Trophoblast cell (in vitro differentiated cells and primary cell): ENCODE measurements around the gene CLEC4F.

Source experiments
- DNase-seq, 2 donors: peaks; one replicate each; pipeline ENCODE4 v3.0.0-alpha.2; 2016
- H2AFZ ChIP-seq: 2 replicates; pipeline ENCODE4 v1.6.1; 2013; ENCODE audit warnings: low read length, moderate library complexity, mild to moderate bottlenecking; ENCODE audit not compliant: insufficient read depth, poor library complexity
- H2AK5ac ChIP-seq: 2 replicates; pipeline ENCODE4 v1.6.1; 2013; ENCODE audit warnings: mild to moderate bottlenecking, low read length
- H2BK120ac ChIP-seq: 2 replicates; pipeline ENCODE4 v1.6.1; 2013; ENCODE audit warnings: low read length, mild to moderate bottlenecking, moderate library complexity; ENCODE audit not compliant: insufficient read depth, poor library complexity
- H2BK12ac ChIP-seq: 2 replicates; pipeline ENCODE4 v1.6.1; 2013; ENCODE audit warnings: mild to moderate bottlenecking, low read length, moderate library complexity
- H2BK5ac ChIP-seq: 2 replicates; pipeline ENCODE4 v1.6.1; 2013; ENCODE audit warnings: low read length, low read depth, moderate library complexity, mild to moderate bottlenecking; ENCODE audit not compliant: poor library complexity
- H3K14ac ChIP-seq: 2 replicates; pipeline ENCODE4 v1.6.1; 2013; ENCODE audit warnings: mild to moderate bottlenecking, low read length
- H3K18ac ChIP-seq: 2 replicates; pipeline ENCODE4 v1.6.1; 2013; ENCODE audit warnings: mild to moderate bottlenecking, low read length
- H3K23ac ChIP-seq: 2 replicates; pipeline ENCODE4 v1.6.1; 2013; ENCODE audit warnings: low read length
- H3K27ac ChIP-seq: 2 replicates; pipeline ENCODE4 v1.5.1; 2013; ENCODE audit warnings: low read depth, mild to moderate bottlenecking, inconsistent platforms, low read length, moderate library complexity
- H3K27me3 ChIP-seq: 2 replicates; pipeline ENCODE4 v1.6.1; 2013; ENCODE audit warnings: inconsistent platforms, mild to moderate bottlenecking, low read length, moderate library complexity; ENCODE audit not compliant: insufficient read depth
- H3K36me3 ChIP-seq, 2 experiments: 1 replicate in 1 of 2; 2 replicates in 1 of 2; pipeline ENCODE4 v1.6.1; 2013; ENCODE audit warnings: low read length in 2 of 2, mild to moderate bottlenecking in 2 of 2, moderate library complexity in 1 of 2; ENCODE audit not compliant: insufficient read depth in 2 of 2, control insufficient read depth in 1 of 2
- H3K4ac ChIP-seq: 2 replicates; pipeline ENCODE4 v1.6.1; 2013; ENCODE audit warnings: low read depth, mild to moderate bottlenecking, low read length, moderate library complexity
- H3K4me1 ChIP-seq, 2 experiments: 1 replicate in 1 of 2; 2 replicates in 1 of 2; pipeline ENCODE4 v1.6.1; 2013; ENCODE audit warnings: low read length in 2 of 2, mild to moderate bottlenecking in 2 of 2, moderate library complexity in 1 of 2; ENCODE audit not compliant: insufficient read depth in 2 of 2, control insufficient read depth in 1 of 2
- H3K4me2 ChIP-seq: 2 replicates; pipeline ENCODE4 v1.6.1; 2013; ENCODE audit warnings: inconsistent platforms, mild to moderate bottlenecking, low read length, moderate library complexity
- H3K4me3 ChIP-seq: 2 replicates; pipeline ENCODE4 v1.5.1; 2013; ENCODE audit warnings: mild to moderate bottlenecking, low read depth, low read length, inconsistent platforms
- H3K79me1 ChIP-seq: one replicate; pipeline ENCODE4 v1.6.1; 2013; ENCODE audit warnings: low read length
- H3K79me2 ChIP-seq: 2 replicates; pipeline ENCODE4 v1.6.1; 2013; ENCODE audit warnings: low read length, mild to moderate bottlenecking; ENCODE audit not compliant: control insufficient read depth, insufficient read depth, poor library complexity
- H3K9ac ChIP-seq: 2 replicates; pipeline ENCODE4 v1.6.1; 2013; ENCODE audit warnings: mild to moderate bottlenecking, low read length
- H3K9me3 ChIP-seq: 2 replicates; pipeline ENCODE4 v1.6.1; 2013; ENCODE audit warnings: low read depth, mild to moderate bottlenecking, control low read depth, inconsistent platforms, low read length; ENCODE audit not compliant: insufficient read depth
- H4K12ac ChIP-seq: 2 replicates; pipeline ENCODE4 v1.6.1; 2013; ENCODE audit warnings: low read depth, mild to moderate bottlenecking, low read length, moderate library complexity
- H4K8ac ChIP-seq: 2 replicates; pipeline ENCODE4 v1.6.1; 2013; ENCODE audit warnings: low read depth, mild to moderate bottlenecking, low read length, moderate library complexity
- H4K91ac ChIP-seq: one replicate; pipeline ENCODE4 v1.6.1; 2013; ENCODE audit warnings: low read depth, mild to moderate bottlenecking, low read length, moderate library complexity
- WGBS: extraction: QIAGEN DNeasy Blood & Tissue Kit; methylation state at CpG from one replicate; pipeline ENCODE4 v1.1.7; 2013; ENCODE audit warnings: missing lambda C conversion rate; ENCODE audit not compliant: insufficient read length, insufficient coverage; ENCODE audit errors: extremely low coverage; 5-methylcytosine and 5-hydroxymethylcytosine counted together

The CLEC4F gene

GRCh38 chr2:70785137-70785911 lies 35.1 kb downstream of the CLEC4F start:
- Histone ChIP-seq H3K27me3 (peaks cover 7% of the 10 kb centered on the region), H4K12ac (no peak overlapping the region), H2BK5ac (no peak overlapping the region), H3K4me2 (no peak overlapping the region), H3K79me2 (no peaks in the 10 kb centered on the region), H2BK120ac (no peak overlapping the region), H3K18ac (no peak overlapping the region), H3K4me3 (no peak overlapping the region), H3K14ac (no peak overlapping the region), H3K79me1 (no peaks in the 10 kb centered on the region), H3K36me3 (no peaks in the 10 kb centered on the region), H3K9ac (no peak overlapping the region), H3K4me1 (peaks cover 3 to 5% of the 10 kb centered on the region in 2 experiments), H2BK12ac (no peak overlapping the region), H3K27ac (no peak overlapping the region), H4K91ac (no peak overlapping the region), H4K8ac (no peak overlapping the region), H3K9me3 (no peaks in the 10 kb centered on the region), H3K23ac (no peak overlapping the region), H2AFZ (no peak overlapping the region), H3K4ac (no peak overlapping the region), H2AK5ac (no peak overlapping the region)
- no CpG with 5 or more reads among the region's 7 CpGs for WGBS
- DNase-seq, result peak; percentile 15 to 51

DNA sequence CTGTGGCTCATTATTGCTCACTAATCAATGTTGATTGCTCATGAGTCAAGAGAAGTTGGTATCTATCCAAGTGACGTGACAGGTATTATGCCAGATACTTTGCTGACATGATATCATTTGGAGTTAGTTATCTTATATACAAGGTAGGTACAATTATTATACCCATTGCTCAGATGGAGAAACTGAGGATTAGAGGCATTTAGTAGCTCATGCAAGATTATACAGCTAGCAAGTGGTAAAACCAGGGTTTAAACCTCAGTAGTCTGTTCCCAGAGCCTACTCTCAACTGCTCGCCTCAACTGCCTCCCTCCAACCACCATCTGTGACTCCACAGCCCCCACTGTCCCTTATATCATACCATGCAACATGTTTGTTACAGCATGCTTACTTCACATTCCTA lies 36.1 kb downstream of the CLEC4F start:
- Histone ChIP-seq H4K8ac (no peak overlapping the region), H3K14ac (no peak overlapping the region), H3K9me3 (no peaks in the 10 kb centered on the region), H2BK5ac (no peak overlapping the region), H3K4me1 (no peaks in the 10 kb centered on the region), H2BK120ac (no peak overlapping the region), H3K36me3 (no peaks in the 10 kb centered on the region), H4K12ac (no peak overlapping the region), H2AK5ac (no peak overlapping the region), H2BK12ac (no peak overlapping the region), H3K27me3 (no peaks in the 10 kb centered on the region), H3K4ac (no peak overlapping the region), H3K4me2 (no peak overlapping the region), H4K91ac (no peak overlapping the region), H3K9ac (no peak overlapping the region), H3K79me2 (no peaks in the 10 kb centered on the region), H3K79me1 (no peaks in the 10 kb centered on the region), H2AFZ (no peak overlapping the region), H3K27ac (no peak overlapping the region), H3K4me3 (no peak overlapping the region), H3K23ac (no peak overlapping the region), H3K18ac (no peak overlapping the region)
- DNase-seq, result no peak
- WGBS, result no CpG with 5 or more reads among the region's 2 CpGs

DNA sequence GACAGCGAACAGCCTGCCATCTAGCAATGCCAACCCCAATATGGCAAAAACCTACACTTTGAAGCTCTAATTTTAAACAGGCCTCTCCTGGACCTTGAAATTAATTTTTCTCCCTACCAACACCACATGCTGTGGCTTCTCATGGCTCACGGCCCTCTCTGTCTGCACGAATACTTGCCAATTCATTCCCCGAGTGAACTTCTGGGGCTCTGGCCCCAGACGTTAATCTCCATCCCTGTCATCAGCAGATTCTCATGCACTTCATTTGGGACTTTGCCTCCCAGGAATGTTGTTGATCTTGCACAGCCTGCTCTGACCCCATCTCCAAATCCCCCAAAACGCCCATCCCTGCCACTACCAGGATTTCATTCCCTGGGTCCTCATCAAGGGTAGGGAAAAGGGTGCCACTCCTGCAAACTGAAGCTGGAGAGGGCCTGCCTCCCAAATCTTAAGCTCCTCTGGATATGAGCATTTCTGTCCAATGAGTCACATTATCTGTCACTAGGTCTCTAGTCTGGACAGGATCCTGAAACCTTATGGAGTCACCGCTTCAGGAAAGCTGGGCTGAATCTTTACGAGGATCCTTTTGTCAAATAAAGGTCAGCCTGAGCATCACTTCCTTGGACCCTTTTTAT lies 40.4 kb downstream of the CLEC4F start:
- Histone ChIP-seq H3K4me2 (no peak overlapping the region), H3K4ac (no peak overlapping the region), H3K27ac (no peak overlapping the region), H4K8ac (no peak overlapping the region), H3K36me3 (no peaks in the 10 kb centered on the region), H2AFZ (no peak overlapping the region), H3K79me1 (no peaks in the 10 kb centered on the region), H4K91ac (no peak overlapping the region), H3K14ac (no peak overlapping the region), H3K4me1 (no peaks in the 10 kb centered on the region), H2BK120ac (no peak overlapping the region), H2BK12ac (no peak overlapping the region), H3K23ac (no peak overlapping the region), H4K12ac (no peak overlapping the region), H3K27me3 (no peaks in the 10 kb centered on the region), H2BK5ac (no peak overlapping the region), H3K9ac (no peak overlapping the region), H3K18ac (no peak overlapping the region), H3K9me3 (no peaks in the 10 kb centered on the region), H3K4me3 (no peak overlapping the region), H2AK5ac (no peak overlapping the region), H3K79me2 (no peaks in the 10 kb centered on the region)
- peak in 1 of 2 donors; percentile 61 for DNase-seq
- WGBS, result no CpG with 5 or more reads among the region's 8 CpGs

DNA sequence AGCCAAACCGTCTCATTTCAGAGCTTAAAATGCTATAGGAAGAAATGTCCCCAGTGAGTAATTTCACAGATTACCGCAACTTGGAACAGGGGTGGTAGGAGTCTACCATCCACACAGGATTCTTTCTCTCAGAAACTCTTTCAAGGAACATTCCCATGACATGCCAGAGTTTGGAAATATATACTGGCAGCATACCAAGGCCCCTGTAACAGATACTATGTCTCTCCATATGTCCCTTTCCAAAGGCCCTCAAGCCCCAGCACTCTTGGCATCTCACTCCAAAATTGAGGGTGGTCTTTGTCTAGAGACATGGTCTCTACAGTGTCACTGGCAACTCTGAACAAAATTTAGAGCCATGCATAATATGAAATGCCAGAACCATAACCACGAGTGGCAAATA lies 40.9 kb downstream of the CLEC4F start:
- Histone ChIP-seq H2BK12ac (no peak overlapping the region), H3K27me3 (no peaks in the 10 kb centered on the region), H3K9me3 (no peaks in the 10 kb centered on the region), H3K4me1 (no peaks in the 10 kb centered on the region), H3K4me2 (no peak overlapping the region), H4K12ac (no peak overlapping the region), H3K79me1 (no peaks in the 10 kb centered on the region), H3K4ac (no peak overlapping the region), H3K36me3 (no peaks in the 10 kb centered on the region), H4K91ac (no peak overlapping the region), H3K18ac (no peak overlapping the region), H3K9ac (no peak overlapping the region), H2AK5ac (no peak overlapping the region), H3K23ac (no peak overlapping the region), H3K27ac (no peak overlapping the region), H2AFZ (no peak overlapping the region), H2BK120ac (no peak overlapping the region), H3K79me2 (no peaks in the 10 kb centered on the region), H3K4me3 (no peak overlapping the region), H2BK5ac (no peak overlapping the region), H3K14ac (no peak overlapping the region), H4K8ac (no peak overlapping the region)
- WGBS, result no CpG with 5 or more reads among the region's 3 CpGs
- peak in 1 of 2 donors; percentile 51 for DNase-seq
